Calu3 (cell line): ENCODE results near the gene CAVIN1. TPM values are rescaled to one million over a fixed set of nuclear protein-coding genes. Genes with fewer than 3 reads are reported as not detected.

ENCODE experiments used
- BruUV-seq: library from RNA; stranded (reverse); fragments of 400-500 nt; replicated peaks from 2 replicates; lab custom pipeline; 2021; lab: Mats Ljungman, UMichigan
- CTCF ChIA-PET: fragments of 300-600 bp; sonication (Branson Sonifier 250); formaldehyde crosslinking; loops from one replicate; lab custom pipeline; 2022; ENCODE audit warnings: antibody characterized with exemption; lab: Charles Lee
- DNase-seq: peaks from one replicate; pipeline ENCODE4 v3.0.0; 2022
- H3K27ac Mint-ChIP-seq: one replicate; pipeline ENCODE4 v1.8.0; 2022; ENCODE audit warnings: mixed read lengths; ENCODE audit not compliant: unreplicated experiment
- H3K27me3 Mint-ChIP-seq: one replicate; pipeline ENCODE4 v1.8.0; 2022; ENCODE audit warnings: mixed read lengths; ENCODE audit not compliant: unreplicated experiment
- H3K36me3 Mint-ChIP-seq: one replicate; pipeline ENCODE4 v1.8.0; 2022; ENCODE audit warnings: mild to moderate bottlenecking, moderate library complexity, mixed read lengths; ENCODE audit not compliant: insufficient read depth, unreplicated experiment
- H3K4me1 Mint-ChIP-seq: one replicate; pipeline ENCODE4 v1.8.0; 2022; ENCODE audit warnings: mild to moderate bottlenecking, low read depth, mixed read lengths; ENCODE audit not compliant: unreplicated experiment
- H3K4me3 Mint-ChIP-seq: one replicate; pipeline ENCODE4 v1.8.0; 2022; ENCODE audit warnings: mild to moderate bottlenecking, low read depth, moderate library complexity, mixed read lengths; ENCODE audit not compliant: unreplicated experiment
- H3K9me3 Mint-ChIP-seq: one replicate; pipeline ENCODE4 v1.8.0; 2022; ENCODE audit warnings: low read depth, mixed read lengths; ENCODE audit not compliant: unreplicated experiment
- CTCF ChIP-seq: fragments of 200-600 bp; IDR thresholded peaks from one replicate; pipeline ENCODE4 v1.8.0; 2022; ENCODE audit warnings: antibody characterized with exemption; ENCODE audit not compliant: unreplicated experiment
- intact Hi-C: fragments of 100-400 bp; cut with micrococcal nuclease; formaldehyde crosslinking; loops from one replicate; pipeline ENCODE4 v1.10.0; 2022; ENCODE audit not compliant: unreplicated experiment
- total RNA-seq: library from RNA; stranded (reverse); gene quantifications from 2 replicates; pipeline ENCODE4 v1.2.3, GENCODE V29; 2022

Gene CAVIN1
- total RNA-seq, 1 experiment from 2014 or later: 4.0 TPM

GRCh38 chr17:42386777-42387657 lies 36.0 kb downstream of the CAVIN1 start:
- CTCF ChIA-PET: interaction anchor here (2.2 to 2.8 kb wide), 2 partner anchors 19 to 20 kb away, joined by 9 to 19 read pairs; no protein-coding TSS in a partner anchor
- DNase-seq: no peak
- Mint-ChIP-seq H3K27me3 (no peaks in the 10 kb centered on the region), H3K36me3 (peaks cover 28% of the 10 kb centered on the region), H3K9me3 (no peaks in the 10 kb centered on the region), H3K27ac (peak overlapping the region; percentile 95), H3K4me1 (peaks cover 32% of the 10 kb centered on the region), H3K4me3 (peak overlapping the region; percentile 98)
- TF ChIP-seq CTCF: no peak
- TSS peak; percentile 48 for BruUV-seq
- intact Hi-C loops: loop anchor here (1.0 to 5.0 kb wide), 2 partner anchors 8 to 65 kb away; no protein-coding TSS in a partner anchor

GRCh38 chr17:42381898-42382297 lies 41.2 kb downstream of the CAVIN1 start:
- H3K36me3 Mint-ChIP-seq: peaks cover 16% of the 10 kb centered on the region
- CTCF ChIA-PET: interaction anchor here (0.6 kb wide), 1 partner anchor 41 kb away, joined by 4 read pairs; no protein-coding TSS in a partner anchor
- H3K27ac Mint-ChIP-seq: no peak overlapping the region
- no peaks in the 10 kb centered on the region for H3K27me3 Mint-ChIP-seq
- peaks cover 35% of the 10 kb centered on the region for H3K4me1 Mint-ChIP-seq
- BruUV-seq: no TSS peak
- no peak overlapping the region for H3K4me3 Mint-ChIP-seq
- intact Hi-C loops: no loop called here
- no peak for DNase-seq
- no peak for TF ChIP-seq CTCF
- no peaks in the 10 kb centered on the region for H3K9me3 Mint-ChIP-seq

GRCh38 chr17:42380935-42381334 lies 42.1 kb downstream of the CAVIN1 start:
- H3K27me3 Mint-ChIP-seq: no peaks in the 10 kb centered on the region
- no TSS peak for BruUV-seq
- H3K36me3 Mint-ChIP-seq: peaks cover 16% of the 10 kb centered on the region
- no peaks in the 10 kb centered on the region for H3K9me3 Mint-ChIP-seq
- CTCF ChIA-PET: no interaction called here
- intact Hi-C loops: no loop called here
- no peak overlapping the region for H3K4me3 Mint-ChIP-seq
- TF ChIP-seq CTCF: no peak
- H3K27ac Mint-ChIP-seq: no peak overlapping the region
- no peak for DNase-seq
- H3K4me1 Mint-ChIP-seq: peaks cover 26% of the 10 kb centered on the region

GRCh38 chr17:42378959-42379594 lies 44.0 kb downstream of the CAVIN1 start:
- no peak for DNase-seq
- H3K27ac Mint-ChIP-seq: peak overlapping the region; percentile 78
- no TSS peak for BruUV-seq
- H3K27me3 Mint-ChIP-seq: no peaks in the 10 kb centered on the region
- intact Hi-C loops: loop anchor here (1.0 kb wide), 1 partner anchor 8 kb away; no protein-coding TSS in a partner anchor
- CTCF ChIA-PET: interaction anchor here (0.6 to 1.7 kb wide), 8 partner anchors 10 to 355 kb away, joined by 3 to 12 read pairs (median 4); partner anchors contain the start of gene STAT3
- no peaks in the 10 kb centered on the region for H3K9me3 Mint-ChIP-seq
- no peak for TF ChIP-seq CTCF
- H3K4me1 Mint-ChIP-seq: peaks cover 26% of the 10 kb centered on the region
- peak overlapping the region; percentile 70 for H3K4me3 Mint-ChIP-seq
- H3K36me3 Mint-ChIP-seq: peaks cover 16% of the 10 kb centered on the region
